HFF-Myc (cell line): ENCODE data around the gene TEAD1.

Experiments
- DNase-seq: peaks from one replicate; pipeline ENCODE4 v3.0.0-alpha.2; 2011; ENCODE audit warnings: low read depth; ENCODE audit errors: extremely low read depth
- H3K4me3 ChIP-seq: replicated peaks from 2 replicates; pipeline ENCODE4 v1.5.1; 2011; ENCODE audit warnings: low read depth, mild to moderate bottlenecking, control low read depth, low read length
- CTCF ChIP-seq: IDR thresholded peaks from 2 replicates; pipeline ENCODE4 v1.5.1; 2012; ENCODE audit warnings: mild to moderate bottlenecking, low read depth, low read length, control low read depth; ENCODE audit errors: missing control alignments

Gene TEAD1

GRCh38 chr11:12682737-12683500, 8.7 kb downstream of the TEAD1 start:
- no peak overlapping the region for H3K4me3 ChIP-seq
- DNase-seq, result no peak
- TF ChIP-seq CTCF, result no peak

GRCh38 chr11:12683874-12684273, 9.7 kb downstream of the TEAD1 start:
- no peak for TF ChIP-seq CTCF
- H3K4me3 ChIP-seq, result no peak overlapping the region
- DNase-seq, result no peak

- DNase-seq, result no peak
Measured at GRCh38 chr11:12684315-12684714, 10.1 kb downstream of the TEAD1 start.

GRCh38 chr11:12684816-12685215, 10.6 kb downstream of the TEAD1 start:
- H3K4me3 ChIP-seq, result no peak overlapping the region
- DNase-seq, result no peak
- TF ChIP-seq CTCF, result no peak

More at GRCh38 chr11:12684315-12684714, 10.1 kb downstream of the TEAD1 start:
- TF ChIP-seq CTCF, result no peak
- H3K4me3 ChIP-seq, result no peak overlapping the region

GRCh38 chr11:12685229-12685628, 11.0 kb downstream of the TEAD1 start:
- DNase-seq, result no peak
- H3K4me3 ChIP-seq, result no peak overlapping the region
- no peak for TF ChIP-seq CTCF

GRCh38 chr11:12686246-12687060, 12.2 kb downstream of the TEAD1 start:
- TF ChIP-seq CTCF, result no peak
- DNase-seq, result no peak
- H3K4me3 ChIP-seq, result no peak overlapping the region
